K562 treated with DMSO at 1 percent for 24 hours (cell line): ENCODE results near the gene MZT2B. TPM values are rescaled to one million over a fixed set of nuclear protein-coding genes. Genes with fewer than 3 reads are reported as not detected.

Experiments
- total RNA-seq: library from RNA; unstranded; fragments of 300-600 nt; gene quantifications from 2 replicates; pipeline ENCODE4 v1.2.3, GENCODE V29; 2022; ENCODE audit warnings: low read depth; ENCODE audit not compliant: insufficient read depth

MZT2B gene
- total RNA-seq, result 483 and 496 TPM in 2 replicates

GRCh38 chr2:130181880-130182682, at the start of gene MZT2B:
Gene MZT2B, plus strand, starts transcription at chr2:130182262. Its CDS starts 21 bp downstream, at chr2:130182283.

GRCh38 chr2:130145006-130145414, 37.1 kb upstream of the MZT2B start, which contains the start of gene CCDC74B:
Gene CCDC74B, minus strand, starts transcription at chr2:130145112. Its CDS starts 116 bp downstream, at chr2:130144996.

GRCh38 chr2:130181325-130181879, 660 bp upstream of the MZT2B start, which contains the start of gene SMPD4:
Gene SMPD4, minus strand, starts transcription at chr2:130181602. Its CDS starts 5,010 bp downstream, at chr2:130176592.

GRCh38 chr2:130198343-130198742, 16.3 kb downstream of the MZT2B start, which contains the start of gene TUBA3E:
Gene TUBA3E, minus strand, starts transcription at chr2:130198439. Its CDS starts 79 bp downstream, at chr2:130198360.

Other genes starting within 250 kb of the MZT2B start
- gene RAB6C, start 202.6 kb upstream of the MZT2B start, total RNA-seq, result not detected in 2 replicates
- not detected in 2 replicates for gene POTEF, start 53.0 kb upstream of the MZT2B start, total RNA-seq
- gene CCDC74B, start 37.1 kb upstream of the MZT2B start, total RNA-seq, result 1.0 and 4.3 TPM in 2 replicates
- gene SMPD4, start 660 bp upstream of the MZT2B start, total RNA-seq, result 74.5 and 74.9 TPM in 2 replicates
- gene TUBA3E, start 16.2 kb downstream of the MZT2B start, total RNA-seq, result 0.19 TPM in 1 of 2 replicates, not detected in the other
- gene IMP4, start 160.6 kb downstream of the MZT2B start, total RNA-seq, result 87.9 and 93.8 TPM in 2 replicates
- 41.8 TPM in 2 replicates for gene PTPN18, start 173.8 kb downstream of the MZT2B start, total RNA-seq